GM21786 (cell line): ENCODE measurements around the gene C5orf63.
"Not testable (repeated sequence)": the region's sequence is repeated elsewhere in the genome, so short reads cannot be mapped to it uniquely, and the experiment has no call there.

Experiments
- ATAC-seq: cut with Tn5 transposase; IDR thresholded peaks from one replicate; pipeline ENCODE4 v1.9.1; 2021; ENCODE audit not compliant: unreplicated experiment

C5orf63 gene

GRCh38 chr5:127076315-127077129 is 3.2 kb upstream of the C5orf63 start:
- no peak for ATAC-seq

GRCh38 chr5:127074466-127074865 is 1.2 kb upstream of the C5orf63 start:
- ATAC-seq: no peak

GRCh38 chr5:127070243-127070642 is 3.1 kb downstream of the C5orf63 start:
- no peak for ATAC-seq

- no peak for ATAC-seq
These were observed 4.6 kb downstream of the C5orf63 start for GRCh38 chr5:127068493-127069214.

- ATAC-seq: no peak
These were observed 6.6 kb downstream of the C5orf63 start for GRCh38 chr5:127066721-127067120.

GRCh38 chr5:127064253-127064840 is 9.0 kb downstream of the C5orf63 start:
- ATAC-seq: no peak

GRCh38 chr5:127063257-127063913 is 9.9 kb downstream of the C5orf63 start:
- no peak for ATAC-seq

GRCh38 chr5:127061956-127062355 is 11.3 kb downstream of the C5orf63 start:
- no peak for ATAC-seq

GRCh38 chr5:127061537-127061936 is 11.8 kb downstream of the C5orf63 start:
- ATAC-seq: no peak

GRCh38 chr5:127060470-127060985 is 12.8 kb downstream of the C5orf63 start:
- ATAC-seq: no peak

- ATAC-seq: no peak
These were observed 16.4 kb downstream of the C5orf63 start for GRCh38 chr5:127056896-127057295.

GRCh38 chr5:127055880-127056653 is 17.2 kb downstream of the C5orf63 start:
- no peak for ATAC-seq

GRCh38 chr5:127053551-127053950 is 19.8 kb downstream of the C5orf63 start:
- not testable (repeated sequence) for ATAC-seq

- ATAC-seq: no peak
These were observed 20.3 kb downstream of the C5orf63 start for GRCh38 chr5:127053049-127053448.

GRCh38 chr5:127051591-127051990 is 21.7 kb downstream of the C5orf63 start:
- no peak for ATAC-seq

GRCh38 chr5:127046343-127047072 is 26.8 kb downstream of the C5orf63 start:
- ATAC-seq: no peak

- no peak for ATAC-seq
These were observed 30.7 kb downstream of the C5orf63 start for GRCh38 chr5:127042593-127042992.

GRCh38 chr5:127041571-127041970 is 31.7 kb downstream of the C5orf63 start:
- no peak for ATAC-seq

GRCh38 chr5:127040796-127041520 is 32.3 kb downstream of the C5orf63 start:
- ATAC-seq: no peak
